ENCODE data around the gene MYO10.

Gene MYO10

DNA sequence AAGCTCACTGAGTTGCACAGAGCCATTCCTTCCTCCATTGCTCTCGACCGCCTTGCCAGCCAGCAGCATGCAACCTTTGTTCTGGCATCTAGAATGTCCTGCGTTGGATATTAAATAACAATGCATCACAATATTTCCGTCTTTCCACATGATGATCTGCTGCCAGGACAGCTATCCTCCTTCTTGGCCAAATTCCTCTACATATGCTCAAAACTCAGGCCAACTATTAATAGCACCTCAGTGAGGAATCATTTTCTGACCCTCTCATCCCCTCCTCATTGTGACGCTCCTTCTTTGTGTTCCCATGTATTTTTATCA, 128.6 kb downstream of the MYO10 start:
- no peak for DNase-seq (ENCODE audit: extremely low read depth, insufficient read length)

DNA sequence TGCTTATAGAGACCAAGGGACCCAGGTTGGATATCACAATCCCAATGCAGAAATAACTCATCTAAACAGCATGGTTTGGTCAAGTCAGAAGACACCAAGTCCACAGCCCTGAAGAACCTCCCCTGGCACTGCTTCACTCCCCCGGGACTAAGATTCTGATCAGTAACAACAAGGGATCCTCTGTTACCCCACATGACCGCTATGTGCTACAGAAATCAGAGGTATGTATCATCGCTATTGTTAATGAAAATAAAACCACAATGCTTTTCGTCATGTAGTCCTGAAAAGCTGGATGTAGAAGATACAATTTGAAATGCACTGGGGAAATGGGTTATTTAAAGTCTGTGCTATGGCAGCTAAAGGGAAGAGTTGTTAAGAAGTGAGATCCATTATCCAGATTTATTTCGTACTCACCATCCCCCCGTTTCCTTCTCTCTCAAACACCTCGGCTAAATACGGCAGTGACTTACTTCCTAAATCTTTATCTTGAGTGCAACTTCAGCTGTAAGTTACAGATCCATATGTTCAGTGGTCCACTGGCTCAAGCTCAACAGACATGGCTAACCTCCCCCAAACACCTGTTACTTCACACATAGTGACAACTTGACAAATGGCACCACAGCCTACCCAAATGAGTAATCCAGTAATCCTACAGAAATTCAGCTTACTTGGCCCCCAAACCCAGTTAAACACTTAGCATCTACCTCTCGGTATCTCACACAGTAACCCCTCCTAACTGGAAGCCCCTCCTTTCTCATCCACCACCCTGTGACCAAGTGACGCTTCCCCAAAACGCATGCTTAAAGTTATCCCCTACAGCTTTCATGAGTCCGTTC, 129.2 kb downstream of the MYO10 start:
- DNase-seq (ENCODE audit: extremely low read depth, insufficient read length) = no peak
- Histone ChIP-seq H3K4me3 (replicated peaks; ENCODE audit: low read depth, low read length) (no peak overlapping the region), H3K27me3 (replicated peaks; ENCODE audit: control insufficient read depth, insufficient read depth, low read length) (no peaks in the 10 kb centered on the region; the same call in 1 of the 2 replicates), H3K36me3 (ENCODE audit: control insufficient read depth, insufficient read depth, low read length) (no peaks in the 10 kb centered on the region)
- TF ChIP-seq, protein P1, sequence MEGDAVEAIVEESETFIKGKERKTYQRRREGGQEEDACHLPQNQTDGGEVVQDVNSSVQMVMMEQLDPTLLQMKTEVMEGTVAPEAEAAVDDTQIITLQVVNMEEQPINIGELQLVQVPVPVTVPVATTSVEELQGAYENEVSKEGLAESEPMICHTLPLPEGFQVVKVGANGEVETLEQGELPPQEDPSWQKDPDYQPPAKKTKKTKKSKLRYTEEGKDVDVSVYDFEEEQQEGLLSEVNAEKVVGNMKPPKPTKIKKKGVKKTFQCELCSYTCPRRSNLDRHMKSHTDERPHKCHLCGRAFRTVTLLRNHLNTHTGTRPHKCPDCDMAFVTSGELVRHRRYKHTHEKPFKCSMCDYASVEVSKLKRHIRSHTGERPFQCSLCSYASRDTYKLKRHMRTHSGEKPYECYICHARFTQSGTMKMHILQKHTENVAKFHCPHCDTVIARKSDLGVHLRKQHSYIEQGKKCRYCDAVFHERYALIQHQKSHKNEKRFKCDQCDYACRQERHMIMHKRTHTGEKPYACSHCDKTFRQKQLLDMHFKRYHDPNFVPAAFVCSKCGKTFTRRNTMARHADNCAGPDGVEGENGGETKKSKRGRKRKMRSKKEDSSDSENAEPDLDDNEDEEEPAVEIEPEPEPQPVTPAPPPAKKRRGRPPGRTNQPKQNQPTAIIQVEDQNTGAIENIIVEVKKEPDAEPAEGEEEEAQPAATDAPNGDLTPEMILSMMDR (IDR thresholded peaks at IDR 0.05; ENCODE audit: insufficient read depth, low read length, poor library complexity, severe bottlenecking) = no peak

More for the DNA sequence above, 128.6 kb downstream of the MYO10 start:
- no peaks in the 10 kb centered on the region for H3K36me3 ChIP-seq (ENCODE audit: control insufficient read depth, insufficient read depth, low read length)
- H3K27me3 ChIP-seq (replicated peaks; ENCODE audit: control insufficient read depth, insufficient read depth, low read length) = no peaks in the 10 kb centered on the region; the same call in 1 of the 2 replicates
- H3K4me3 ChIP-seq (replicated peaks; ENCODE audit: low read depth, low read length) = no peak overlapping the region
- TF ChIP-seq, protein P1 (IDR thresholded peaks at IDR 0.05; ENCODE audit: insufficient read depth, low read length, poor library complexity, severe bottlenecking) = no peak

DNA sequence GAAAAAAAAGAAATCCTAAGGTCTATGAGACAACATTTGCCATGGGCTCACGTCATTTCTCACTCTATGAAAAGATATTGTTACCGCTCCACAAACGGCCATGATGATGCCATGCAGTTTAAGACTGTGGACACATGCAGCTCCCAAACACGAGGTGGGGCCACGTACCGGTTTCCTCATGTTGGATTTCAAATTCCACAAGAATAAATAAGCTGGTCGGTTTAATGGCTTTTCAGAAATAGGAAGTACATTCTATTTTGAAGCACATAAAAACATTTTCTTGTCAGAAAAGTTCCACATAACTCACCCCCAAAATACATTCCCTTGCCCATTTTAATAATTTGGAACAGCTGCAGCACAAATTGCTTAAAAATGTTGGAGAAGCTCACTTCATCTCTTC, 130.6 kb downstream of the MYO10 start:
- Histone ChIP-seq H3K36me3 (ENCODE audit: control insufficient read depth, insufficient read depth, low read length) (no peaks in the 10 kb centered on the region), H3K4me3 (replicated peaks; ENCODE audit: low read depth, low read length) (no peak overlapping the region), H3K27me3 (replicated peaks; ENCODE audit: control insufficient read depth, insufficient read depth, low read length) (no peaks in the 10 kb centered on the region; the same call in 1 of the 2 replicates)
- no peak for DNase-seq (ENCODE audit: extremely low read depth, insufficient read length)
- TF ChIP-seq, protein P1 (IDR thresholded peaks at IDR 0.05; ENCODE audit: insufficient read depth, low read length, poor library complexity, severe bottlenecking) = no peak

DNA sequence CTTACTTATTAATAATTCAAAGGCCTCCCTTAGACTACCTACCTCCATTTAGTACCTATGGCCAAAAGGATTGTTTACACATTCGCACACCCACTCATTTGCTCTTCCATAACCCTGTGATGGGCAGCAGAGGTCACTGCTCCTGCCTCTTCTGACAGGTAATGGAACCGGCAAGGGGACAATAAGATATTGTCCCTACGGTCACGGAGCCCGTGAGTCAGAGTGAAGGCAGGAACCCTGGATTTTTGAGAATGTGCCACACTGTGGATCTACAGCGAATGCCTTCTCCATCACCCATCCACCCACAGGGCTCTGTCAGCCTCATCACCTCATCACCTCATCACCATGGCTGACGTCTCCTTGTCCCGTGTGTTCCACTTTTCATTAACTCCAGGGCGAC, 132.3 kb downstream of the MYO10 start:
- H3K4me3 ChIP-seq (replicated peaks; ENCODE audit: low read depth, low read length) = no peak overlapping the region
- H3K27me3 ChIP-seq (replicated peaks; ENCODE audit: control insufficient read depth, insufficient read depth, low read length) = no peaks in the 10 kb centered on the region; the same call in 1 of the 2 replicates
- TF ChIP-seq, protein P1 (IDR thresholded peaks at IDR 0.05; ENCODE audit: insufficient read depth, low read length, poor library complexity, severe bottlenecking) = no peak
- no peak for DNase-seq (ENCODE audit: extremely low read depth, insufficient read length)
- H3K36me3 ChIP-seq (ENCODE audit: control insufficient read depth, insufficient read depth, low read length) = no peaks in the 10 kb centered on the region

DNA sequence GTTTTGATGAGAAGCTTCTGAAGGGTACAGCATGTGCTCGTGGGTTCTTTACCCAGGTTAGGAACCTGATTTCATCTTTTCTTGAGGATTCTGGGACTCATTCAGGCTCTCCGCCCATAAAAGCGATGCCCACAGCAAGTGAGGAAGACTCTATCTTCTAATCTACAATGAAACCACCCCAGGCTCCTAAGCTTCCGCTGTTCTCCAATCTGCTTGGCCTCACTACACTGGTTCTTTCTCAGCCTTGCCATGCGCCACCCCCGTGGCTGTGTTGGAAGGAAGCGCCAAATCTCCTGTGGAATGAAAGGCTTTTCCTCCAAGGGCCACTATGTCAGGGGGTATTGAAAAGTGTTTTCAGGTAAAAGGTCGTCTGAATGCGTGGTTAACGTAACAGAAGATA, 135.6 kb downstream of the MYO10 start:
- TF ChIP-seq, protein P1 (IDR thresholded peaks at IDR 0.05; ENCODE audit: insufficient read depth, low read length, poor library complexity, severe bottlenecking) = no peak
- DNase-seq (ENCODE audit: extremely low read depth, insufficient read length) = no peak
- no peaks in the 10 kb centered on the region for H3K36me3 ChIP-seq (ENCODE audit: control insufficient read depth, insufficient read depth, low read length)
- H3K27me3 ChIP-seq (replicated peaks; ENCODE audit: control insufficient read depth, insufficient read depth, low read length) = no peaks in the 10 kb centered on the region; the same call in 1 of the 2 replicates
- H3K4me3 ChIP-seq (replicated peaks; ENCODE audit: low read depth, low read length) = no peak overlapping the region

Measured in GM06990 (cell line).